ENCODE measurements around the gene MED12L. TPM values are rescaled to one million over a fixed set of nuclear protein-coding genes. Genes with fewer than 3 reads are reported as not detected.

The MED12L gene
- total RNA-seq, 1 experiment from 2014 or later, result 3.0 TPM

GRCh38 chr3:151462278-151462780, 376.9 kb downstream of the MED12L start:
- no peaks in the 10 kb centered on the region for H3K9me2 ChIP-seq (ENCODE audit: insufficient read depth)
- H3K36me3 ChIP-seq (ENCODE audit: low read depth), result no peaks in the 10 kb centered on the region
- H3K4me3 ChIP-seq, result no peak overlapping the region
- BruUV-seq (replicated peaks), result no TSS peak
- no peaks in the 10 kb centered on the region for H3K27me3 ChIP-seq (ENCODE audit: insufficient read depth, low read depth)
- POLR2A ChIA-PET (ENCODE audit: unreplicated experiment), result interaction anchor here (0.7 kb wide), 1 partner anchor 104 kb away, joined by 3 read pairs; no protein-coding TSS in a partner anchor
- 0 out of 2 replicates have a peak, but pooled peaks cover 6% of the 10 kb centered on the region for H3K4me1 ChIP-seq (replicated peaks; ENCODE audit: insufficient read depth)
- TF ChIP-seq EZH2 (IDR thresholded peaks at IDR 0.05; ENCODE audit: low read depth) (no peak), CTCF (conservative IDR thresholded peaks at IDR 0.05) (no peak)
- H3F3A ChIP-seq (ENCODE audit: insufficient read depth, low read depth), result no peaks in the 10 kb centered on the region
- CTCF ChIA-PET, result interaction anchor here (1.0 kb wide), 1 partner anchor 295 kb away, joined by 3 read pairs; no protein-coding TSS in a partner anchor
- no peak for DNase-seq
- H3K9me3 ChIP-seq (ENCODE audit: insufficient read depth, low read depth), result no peaks in the 10 kb centered on the region
- H3K27ac ChIP-seq, result no peak overlapping the region
- H2AFZ ChIP-seq, result no peak overlapping the region
- H4K20me1 ChIP-seq (ENCODE audit: insufficient read depth), result no peaks in the 10 kb centered on the region
- intact Hi-C loops (cut with micrococcal nuclease; ENCODE audit: unreplicated experiment), result loop anchor here (10.0 kb wide), 2 partner anchors 168 to 192 kb away; no protein-coding TSS in a partner anchor
- no peaks in the 10 kb centered on the region for H3K79me2 ChIP-seq (ENCODE audit: low read depth)
- no peak overlapping the region for H3K4me2 ChIP-seq

- H3K4me3 ChIP-seq, result no peak overlapping the region
- H3F3A ChIP-seq (ENCODE audit: insufficient read depth, low read depth), result no peaks in the 10 kb centered on the region
- DNase-seq, result no peak
- H3K9me3 ChIP-seq (ENCODE audit: insufficient read depth, low read depth), result no peaks in the 10 kb centered on the region
- 0 out of 2 replicates have a peak, but pooled peaks cover 6% of the 10 kb centered on the region for H3K4me1 ChIP-seq (replicated peaks; ENCODE audit: insufficient read depth)
- H3K27me3 ChIP-seq (ENCODE audit: insufficient read depth, low read depth), result no peaks in the 10 kb centered on the region
- H3K4me2 ChIP-seq, result no peak overlapping the region
- H2AFZ ChIP-seq, result no peak overlapping the region
- H3K79me2 ChIP-seq (ENCODE audit: low read depth), result no peaks in the 10 kb centered on the region
- ChIA-PET POLR2A (ENCODE audit: unreplicated experiment) (interaction anchor here (0.7 kb wide), 1 partner anchor 103 kb away, joined by 3 read pairs; no protein-coding TSS in a partner anchor), CTCF (interaction anchor here (1.0 kb wide), 1 partner anchor 295 kb away, joined by 3 read pairs; no protein-coding TSS in a partner anchor)
- no peak overlapping the region for H3K27ac ChIP-seq
- TF ChIP-seq CTCF (conservative IDR thresholded peaks at IDR 0.05), result no peak
- TF ChIP-seq EZH2 (IDR thresholded peaks at IDR 0.05; ENCODE audit: low read depth), result no peak
- H3K36me3 ChIP-seq (ENCODE audit: low read depth), result no peaks in the 10 kb centered on the region
- intact Hi-C loops (cut with micrococcal nuclease; ENCODE audit: unreplicated experiment), result loop anchor here (10.0 kb wide), 2 partner anchors 168 to 192 kb away; no protein-coding TSS in a partner anchor
- no peaks in the 10 kb centered on the region for H3K9me2 ChIP-seq (ENCODE audit: insufficient read depth)
- BruUV-seq (replicated peaks), result no TSS peak
- H4K20me1 ChIP-seq (ENCODE audit: insufficient read depth), result no peaks in the 10 kb centered on the region
Observed at GRCh38 chr3:151462991-151463390, 377.5 kb downstream of the MED12L start.

GRCh38 chr3:151467069-151467468, 381.6 kb downstream of the MED12L start:
- no peaks in the 10 kb centered on the region for H3F3A ChIP-seq (ENCODE audit: insufficient read depth, low read depth)
- no TSS peak for BruUV-seq (replicated peaks)
- H3K27me3 ChIP-seq (ENCODE audit: insufficient read depth, low read depth), result no peaks in the 10 kb centered on the region
- no peaks in the 10 kb centered on the region for H3K9me2 ChIP-seq (ENCODE audit: insufficient read depth)
- H3K4me2 ChIP-seq, result no peak overlapping the region
- H3K79me2 ChIP-seq (ENCODE audit: low read depth), result no peaks in the 10 kb centered on the region
- no peak overlapping the region for H3K4me3 ChIP-seq
- no peak for TF ChIP-seq CTCF (conservative IDR thresholded peaks at IDR 0.05)
- TF ChIP-seq EZH2 (IDR thresholded peaks at IDR 0.05; ENCODE audit: low read depth), result no peak
- no peak for DNase-seq
- H4K20me1 ChIP-seq (ENCODE audit: insufficient read depth), result no peaks in the 10 kb centered on the region
- POLR2A ChIA-PET (ENCODE audit: unreplicated experiment), result no interaction called here
- intact Hi-C loops (cut with micrococcal nuclease; ENCODE audit: unreplicated experiment), result loop anchor here (10.0 kb wide), 2 partner anchors 172 to 188 kb away; no protein-coding TSS in a partner anchor
- CTCF ChIA-PET, result no interaction called here
- H3K9me3 ChIP-seq (ENCODE audit: insufficient read depth, low read depth), result no peaks in the 10 kb centered on the region
- no peak overlapping the region for H3K27ac ChIP-seq
- no peaks in the 10 kb centered on the region for H3K4me1 ChIP-seq (replicated peaks; ENCODE audit: insufficient read depth)
- H2AFZ ChIP-seq, result no peak overlapping the region
- H3K36me3 ChIP-seq (ENCODE audit: low read depth), result no peaks in the 10 kb centered on the region
